Measurements from ENCODE around the gene ENDOD1.
A peak's percentile ranks its signal among the peaks of the same experiment; 100 is the strongest.

ENDOD1 gene

DNA sequence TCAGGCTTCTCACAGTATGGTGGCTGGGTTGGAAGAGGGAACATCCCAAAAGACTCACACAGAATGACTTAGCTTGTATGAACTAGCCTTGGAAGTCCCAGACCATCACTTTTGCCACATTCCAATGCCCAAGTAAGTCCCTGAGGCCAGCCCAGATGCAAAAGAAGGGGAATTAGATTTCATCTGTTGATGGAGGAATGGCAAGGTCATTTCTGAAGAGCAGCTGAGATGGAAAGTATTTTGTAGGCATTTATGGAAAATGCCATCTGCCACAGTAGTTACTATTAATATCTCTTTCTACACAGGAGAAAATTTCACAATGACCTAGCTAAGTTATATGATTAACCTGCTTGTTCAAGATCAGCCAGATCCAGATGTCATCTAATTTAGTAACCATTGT is 58.8 kb downstream of the ENDOD1 start:
- no peak for ATAC-seq (ENCODE audit: low read depth)
- Histone ChIP-seq H3K27me3 (ENCODE audit: insufficient read depth, poor library complexity, severe bottlenecking) (no peaks in the 10 kb centered on the region), H3K4me1 (ENCODE audit: insufficient read depth, poor library complexity, severe bottlenecking) (peaks cover 27% of the 10 kb centered on the region), H3K36me3 (ENCODE audit: low read depth) (no peaks in the 10 kb centered on the region), H3K4me3 (ENCODE audit: severe bottlenecking) (no peak overlapping the region), H3K27ac (ENCODE audit: poor library complexity, severe bottlenecking) (peak overlapping the region; percentile 84), H3K9me3 (ENCODE audit: severe bottlenecking) (no peaks in the 10 kb centered on the region)
- DNase-seq (ENCODE audit: low spot score) = no peak
- TF ChIP-seq, protein P1, sequence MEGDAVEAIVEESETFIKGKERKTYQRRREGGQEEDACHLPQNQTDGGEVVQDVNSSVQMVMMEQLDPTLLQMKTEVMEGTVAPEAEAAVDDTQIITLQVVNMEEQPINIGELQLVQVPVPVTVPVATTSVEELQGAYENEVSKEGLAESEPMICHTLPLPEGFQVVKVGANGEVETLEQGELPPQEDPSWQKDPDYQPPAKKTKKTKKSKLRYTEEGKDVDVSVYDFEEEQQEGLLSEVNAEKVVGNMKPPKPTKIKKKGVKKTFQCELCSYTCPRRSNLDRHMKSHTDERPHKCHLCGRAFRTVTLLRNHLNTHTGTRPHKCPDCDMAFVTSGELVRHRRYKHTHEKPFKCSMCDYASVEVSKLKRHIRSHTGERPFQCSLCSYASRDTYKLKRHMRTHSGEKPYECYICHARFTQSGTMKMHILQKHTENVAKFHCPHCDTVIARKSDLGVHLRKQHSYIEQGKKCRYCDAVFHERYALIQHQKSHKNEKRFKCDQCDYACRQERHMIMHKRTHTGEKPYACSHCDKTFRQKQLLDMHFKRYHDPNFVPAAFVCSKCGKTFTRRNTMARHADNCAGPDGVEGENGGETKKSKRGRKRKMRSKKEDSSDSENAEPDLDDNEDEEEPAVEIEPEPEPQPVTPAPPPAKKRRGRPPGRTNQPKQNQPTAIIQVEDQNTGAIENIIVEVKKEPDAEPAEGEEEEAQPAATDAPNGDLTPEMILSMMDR (IDR thresholded peaks at IDR 0.05; ENCODE audit: poor library complexity, severe bottlenecking) = no peak

DNA sequence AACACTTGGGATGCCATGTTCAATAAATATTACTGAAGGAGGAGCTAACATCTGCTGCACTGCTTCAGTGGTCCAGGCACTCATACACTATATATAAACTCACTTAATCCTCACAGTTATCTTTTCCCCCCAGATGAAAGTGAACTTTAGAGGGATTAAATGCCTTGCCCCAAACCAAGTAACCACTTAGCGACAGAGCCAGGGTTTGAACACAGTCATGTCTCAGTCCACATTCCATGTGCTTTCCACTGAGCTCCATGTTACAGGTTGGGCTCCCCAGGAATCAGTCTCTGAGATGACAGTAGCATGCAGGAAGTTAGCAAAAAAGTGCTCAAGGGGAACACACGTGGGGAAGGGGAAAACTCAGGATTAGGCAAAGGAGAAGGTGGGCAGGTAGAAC is 59.3 kb downstream of the ENDOD1 start:
- TF ChIP-seq, protein P1 (IDR thresholded peaks at IDR 0.05; ENCODE audit: poor library complexity, severe bottlenecking) = no peak
- no peak for DNase-seq (ENCODE audit: low spot score)
- no peak overlapping the region for H3K4me3 ChIP-seq (ENCODE audit: severe bottlenecking)
- ATAC-seq (ENCODE audit: low read depth) = no peak
- no peaks in the 10 kb centered on the region for H3K27me3 ChIP-seq (ENCODE audit: insufficient read depth, poor library complexity, severe bottlenecking)
- H3K4me1 ChIP-seq (ENCODE audit: insufficient read depth, poor library complexity, severe bottlenecking) = peaks cover 27% of the 10 kb centered on the region
- no peaks in the 10 kb centered on the region for H3K36me3 ChIP-seq (ENCODE audit: low read depth)
- no peaks in the 10 kb centered on the region for H3K9me3 ChIP-seq (ENCODE audit: severe bottlenecking)
- H3K27ac ChIP-seq (ENCODE audit: poor library complexity, severe bottlenecking) = peak overlapping the region; percentile 84

DNA sequence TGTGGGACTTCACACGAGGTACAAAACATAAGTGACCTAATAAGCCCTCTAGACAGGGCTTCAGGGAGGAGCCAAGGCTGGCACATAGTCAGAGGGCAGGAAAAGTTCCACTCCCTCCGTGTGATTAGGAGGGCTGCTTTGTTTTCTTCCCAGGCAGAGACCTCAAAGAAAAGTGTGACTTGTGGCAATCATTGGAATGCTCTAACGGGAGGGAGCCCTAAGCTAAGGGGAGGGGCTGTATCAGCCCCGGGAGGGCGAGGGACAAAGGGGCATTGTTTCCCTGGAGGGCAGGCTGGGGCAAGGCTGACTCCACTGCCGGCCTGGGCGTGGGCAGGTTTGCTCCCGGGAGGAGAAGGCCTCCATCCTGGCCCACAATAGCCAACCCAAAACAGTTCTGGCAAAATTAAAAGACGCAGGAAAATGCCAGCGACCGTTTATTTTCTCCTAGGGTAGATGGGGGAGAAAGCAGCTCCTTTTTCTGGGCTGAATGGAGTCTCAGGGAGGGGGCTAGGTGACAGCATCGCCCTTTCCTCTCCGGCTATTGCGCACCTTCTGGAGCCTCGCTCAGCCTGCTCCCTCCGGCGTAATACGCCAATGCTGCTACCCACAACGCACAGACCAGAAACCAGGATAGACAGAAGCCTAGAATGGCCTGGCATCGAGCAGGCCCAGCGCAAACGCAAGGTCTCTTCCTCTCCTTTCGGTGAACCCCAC is 60.2 kb downstream of the ENDOD1 start:
- ATAC-seq (ENCODE audit: low read depth) = peak; percentile 30
- Histone ChIP-seq H3K36me3 (ENCODE audit: low read depth) (no peaks in the 10 kb centered on the region), H3K27me3 (ENCODE audit: insufficient read depth, poor library complexity, severe bottlenecking) (no peaks in the 10 kb centered on the region), H3K27ac (ENCODE audit: poor library complexity, severe bottlenecking) (peak overlapping the region; percentile 84), H3K9me3 (ENCODE audit: severe bottlenecking) (no peaks in the 10 kb centered on the region), H3K4me3 (ENCODE audit: severe bottlenecking) (no peak overlapping the region), H3K4me1 (ENCODE audit: insufficient read depth, poor library complexity, severe bottlenecking) (peaks cover 27% of the 10 kb centered on the region)
- DNase-seq (ENCODE audit: low spot score) = peak; percentile 73
- TF ChIP-seq, protein P1 (IDR thresholded peaks at IDR 0.05; ENCODE audit: poor library complexity, severe bottlenecking) = no peak

DNA sequence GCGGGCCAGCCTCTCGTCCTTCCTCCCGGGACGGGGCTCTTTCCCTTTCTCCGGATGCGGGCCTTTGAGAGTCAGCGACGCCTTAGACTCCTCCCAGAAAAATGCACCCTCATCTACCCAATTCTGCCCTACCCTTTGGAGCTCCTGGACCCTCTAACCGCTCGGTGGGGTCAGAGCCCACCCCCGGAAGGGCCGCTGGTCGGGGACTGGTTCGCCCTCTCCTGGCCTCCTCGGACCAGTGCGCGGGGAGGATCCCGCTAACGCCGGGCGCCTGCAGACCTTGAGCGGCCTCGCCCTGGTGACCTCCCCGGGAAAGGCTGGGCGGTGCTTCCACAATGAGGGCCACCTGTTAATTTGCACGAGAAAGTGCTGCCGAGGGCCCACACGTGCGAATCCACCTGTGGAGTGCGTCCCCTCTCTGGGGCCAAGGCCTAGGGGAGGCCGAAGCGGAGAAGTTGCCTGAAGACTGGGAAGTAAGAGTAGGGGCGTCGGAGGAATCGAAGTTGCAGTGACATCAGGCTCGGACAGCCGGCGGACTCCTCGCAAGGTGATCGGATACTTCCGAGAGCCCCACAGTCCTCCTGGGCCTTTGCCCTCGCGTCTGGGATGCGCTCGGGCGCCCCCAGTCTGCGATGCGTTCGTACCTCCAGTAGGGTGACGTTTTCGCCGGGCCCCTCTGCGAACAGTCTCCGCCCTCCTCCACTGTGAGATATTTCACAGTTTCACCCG is 61.5 kb downstream of the ENDOD1 start:
- Histone ChIP-seq H3K4me3 (ENCODE audit: severe bottlenecking) (peak overlapping the region; percentile 25), H3K27ac (ENCODE audit: poor library complexity, severe bottlenecking) (peak overlapping the region; percentile 84), H3K27me3 (ENCODE audit: insufficient read depth, poor library complexity, severe bottlenecking) (no peaks in the 10 kb centered on the region), H3K9me3 (ENCODE audit: severe bottlenecking) (no peaks in the 10 kb centered on the region), H3K36me3 (ENCODE audit: low read depth) (no peaks in the 10 kb centered on the region), H3K4me1 (ENCODE audit: insufficient read depth, poor library complexity, severe bottlenecking) (peaks cover 27% of the 10 kb centered on the region)
- TF ChIP-seq, protein P1 (IDR thresholded peaks at IDR 0.05; ENCODE audit: poor library complexity, severe bottlenecking) = peak; percentile 91
- DNase-seq (ENCODE audit: low spot score) (peak; percentile 86), ATAC-seq (ENCODE audit: low read depth) (peak; percentile 75)
